GM12891 (cell line): Measurements from ENCODE around the gene CLDN8.

Source experiments
- DNase-seq: peaks from one replicate; pipeline ENCODE4 v3.0.0; 2011; ENCODE audit warnings: low spot score; ENCODE audit not compliant: insufficient read length
- FAIRE-seq: peaks from 2 replicates; lab custom pipeline; 2011; peaks lifted over from hg19 to GRCh38; lab: Jason Lieb, UNC
- PAX5 ChIP-seq: IDR thresholded peaks from 2 replicates; pipeline ENCODE4 v1.6.1; 2011; ENCODE audit warnings: low read length, moderate library complexity, mild to moderate bottlenecking; ENCODE audit not compliant: insufficient read depth, severe bottlenecking
- POLR2A ChIP-seq: IDR thresholded peaks from 2 replicates; pipeline ENCODE4 v1.6.1; 2011; ENCODE audit warnings: low read depth, low read length, control low read depth
- POLR2AphosphoS5 ChIP-seq: IDR thresholded peaks from 2 replicates; pipeline ENCODE4 v1.6.1; 2011; ENCODE audit warnings: low read depth, low read length, control low read depth
- POU2F2 ChIP-seq: IDR thresholded peaks from 2 replicates; pipeline ENCODE4 v1.6.1; 2011; ENCODE audit warnings: low read depth, mild to moderate bottlenecking, control low read depth, low read length, moderate library complexity
- SPI1 ChIP-seq: IDR thresholded peaks from 2 replicates; pipeline ENCODE4 v1.6.1; 2011; ENCODE audit warnings: low read depth, low read length, control low read depth
- TAF1 ChIP-seq: IDR thresholded peaks from 2 replicates; pipeline ENCODE4 v1.6.1; 2011; ENCODE audit warnings: low read depth, low read length, control low read depth

The CLDN8 gene

GRCh38 chr21:30238168-30238567 lies 22.3 kb upstream of the CLDN8 start:
- TF ChIP-seq PAX5: no peak
- TF ChIP-seq POLR2AphosphoS5: no peak
- FAIRE-seq (no peak), DNase-seq (no peak)

GRCh38 chr21:30234643-30235042 lies 18.7 kb upstream of the CLDN8 start:
- no peak for FAIRE-seq
- no peak for DNase-seq
- TF ChIP-seq PAX5 (no peak), POU2F2 (no peak), POLR2A (no peak), SPI1 (no peak), POLR2AphosphoS5 (no peak), TAF1 (no peak)

GRCh38 chr21:30234050-30234449 lies 18.2 kb upstream of the CLDN8 start:
- no peak for TF ChIP-seq POLR2AphosphoS5
- TF ChIP-seq POLR2A: no peak
- no peak for TF ChIP-seq TAF1
- TF ChIP-seq SPI1: no peak
- no peak for TF ChIP-seq PAX5
- no peak for TF ChIP-seq POU2F2
- DNase-seq: no peak
- FAIRE-seq: no peak

DNA sequence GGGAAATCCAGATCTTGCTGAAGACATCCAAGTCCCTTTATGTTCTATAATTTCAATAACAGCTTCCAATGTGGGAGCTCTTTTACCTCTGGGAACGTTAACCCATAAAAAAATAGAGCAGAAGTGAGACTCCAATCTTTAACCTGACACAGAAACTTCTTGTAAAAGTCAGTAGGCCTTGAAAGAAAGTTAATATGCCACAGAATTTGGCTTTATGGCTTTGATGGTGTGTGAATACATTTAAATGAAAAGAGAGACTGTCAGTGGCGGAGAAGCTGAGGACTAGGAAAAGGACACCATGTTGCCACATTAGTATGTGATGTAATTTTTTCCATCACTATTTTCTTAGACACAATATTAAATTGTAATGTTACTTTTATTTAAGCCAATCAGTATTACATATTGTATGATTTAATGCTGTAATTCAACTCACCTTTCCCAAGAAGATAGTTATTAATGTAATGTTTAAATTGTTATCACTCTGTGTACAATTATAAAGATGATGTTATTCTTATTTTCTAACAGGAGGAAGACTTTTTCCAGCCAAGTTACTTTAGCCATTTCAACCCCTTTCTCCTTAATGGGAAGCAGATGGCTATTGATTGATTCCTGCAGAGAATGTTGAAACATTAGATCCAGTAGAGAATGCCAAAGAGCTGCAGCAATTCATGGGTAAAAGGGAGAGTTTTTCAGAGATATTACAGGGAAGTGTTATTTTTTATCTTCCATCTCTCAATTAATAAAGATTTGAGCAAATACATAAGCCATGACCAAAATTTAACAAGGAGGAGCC lies 17.5 kb upstream of the CLDN8 start:
- no peak for FAIRE-seq
- no peak for TF ChIP-seq POLR2AphosphoS5
- no peak for TF ChIP-seq TAF1
- TF ChIP-seq POU2F2: no peak
- no peak for TF ChIP-seq POLR2A
- no peak for TF ChIP-seq SPI1
- TF ChIP-seq PAX5: no peak
- DNase-seq: no peak

GRCh38 chr21:30232011-30232410 lies 16.1 kb upstream of the CLDN8 start:
- TF ChIP-seq TAF1: no peak
- TF ChIP-seq SPI1: no peak
- no peak for TF ChIP-seq POU2F2
- TF ChIP-seq PAX5: no peak
- no peak for TF ChIP-seq POLR2A
- TF ChIP-seq POLR2AphosphoS5: no peak
- DNase-seq (no peak), FAIRE-seq (no peak)

GRCh38 chr21:30227633-30228404 lies 11.9 kb upstream of the CLDN8 start:
- DNase-seq (no peak), FAIRE-seq (no peak)
- TF ChIP-seq POLR2A: no peak
- no peak for TF ChIP-seq SPI1
- no peak for TF ChIP-seq POU2F2
- no peak for TF ChIP-seq TAF1

DNA sequence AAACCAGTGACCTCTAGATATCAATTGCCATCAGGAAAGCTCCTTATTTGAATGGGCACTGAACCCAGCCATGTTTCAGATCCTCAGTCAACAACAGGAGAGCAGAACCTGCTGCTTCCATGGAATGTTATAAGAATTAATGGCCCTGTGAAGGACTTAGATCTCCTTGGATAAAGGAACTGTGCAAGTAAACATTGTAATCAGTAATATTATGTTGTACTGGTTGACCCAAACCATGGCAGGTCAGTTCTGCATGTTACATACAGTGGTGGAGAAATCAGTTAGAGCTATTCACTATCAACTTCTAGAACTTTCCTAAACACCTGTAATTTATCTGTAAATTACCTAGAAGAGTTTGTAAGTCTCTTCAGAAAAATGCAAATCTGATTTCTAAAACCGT lies 11.2 kb upstream of the CLDN8 start:
- TF ChIP-seq POLR2A (no peak), POLR2AphosphoS5 (no peak), SPI1 (no peak), POU2F2 (no peak), TAF1 (no peak), PAX5 (no peak)
- FAIRE-seq (no peak), DNase-seq (no peak)

DNA sequence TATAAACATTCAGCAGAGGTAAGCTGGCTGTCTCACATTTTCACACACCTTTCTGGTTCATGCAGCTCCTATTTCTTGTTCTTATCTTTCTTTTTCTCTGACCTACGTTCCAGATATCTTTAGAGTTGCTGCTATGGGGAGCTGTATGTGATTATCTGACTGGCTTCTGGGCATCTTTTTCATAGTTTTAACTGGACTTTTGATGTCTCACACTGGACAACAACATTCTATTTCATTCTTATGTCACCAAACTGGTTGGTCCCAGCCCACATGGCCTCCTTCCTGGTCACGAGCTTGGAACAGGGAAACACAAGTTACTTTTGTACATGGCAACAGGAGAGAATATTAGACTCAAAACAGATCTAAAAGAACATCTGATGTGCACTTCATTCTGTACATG lies 7.7 kb upstream of the CLDN8 start:
- DNase-seq (no peak), FAIRE-seq (no peak)
- TF ChIP-seq POLR2A: no peak
- no peak for TF ChIP-seq POU2F2
- no peak for TF ChIP-seq TAF1
- no peak for TF ChIP-seq PAX5
- TF ChIP-seq SPI1: no peak
- TF ChIP-seq POLR2AphosphoS5: no peak

DNA sequence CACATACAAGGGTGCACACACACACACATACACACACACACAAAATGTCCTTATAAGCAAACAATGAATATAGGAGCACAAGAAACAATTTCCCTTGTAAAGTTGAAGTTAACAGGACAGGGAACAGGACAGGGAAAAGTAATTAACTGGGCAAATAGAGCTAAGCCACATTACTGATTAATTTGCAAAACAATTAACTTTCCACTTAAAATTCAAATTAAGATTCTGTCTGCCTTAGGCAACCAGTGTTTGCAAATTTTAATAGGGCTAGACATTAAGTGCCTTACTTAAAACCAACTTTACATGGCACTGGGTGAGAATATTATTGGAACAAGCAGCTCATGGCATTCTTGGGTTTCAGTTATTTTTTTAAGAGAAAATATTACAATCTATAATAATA lies 6.8 kb upstream of the CLDN8 start:
- DNase-seq: no peak
- no peak for FAIRE-seq
- TF ChIP-seq POLR2A (no peak), PAX5 (no peak), TAF1 (no peak), POU2F2 (no peak), SPI1 (no peak), POLR2AphosphoS5 (no peak)

DNA sequence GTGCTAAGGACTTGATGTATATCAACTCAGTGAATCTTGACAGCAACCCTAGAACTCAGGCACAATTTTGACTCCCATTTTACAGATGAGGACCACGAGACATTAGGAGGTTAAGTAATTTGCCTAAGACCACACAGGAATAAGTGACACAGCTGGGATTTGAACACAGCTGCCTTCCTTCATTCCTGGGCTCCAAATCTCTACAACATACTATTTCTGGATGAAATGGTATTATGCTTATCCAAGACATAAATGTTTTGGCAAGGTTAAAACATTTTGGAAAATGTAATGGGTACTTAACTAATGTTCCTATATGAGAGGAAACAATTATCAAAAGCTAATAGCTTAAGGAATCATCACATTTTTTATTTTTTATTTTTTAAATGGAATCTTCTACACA lies 4.8 kb downstream of the CLDN8 start:
- FAIRE-seq (no peak), DNase-seq (no peak)
- no peak for TF ChIP-seq TAF1

GRCh38 chr21:30209601-30210000 lies 6.3 kb downstream of the CLDN8 start:
- TF ChIP-seq PAX5 (no peak), POLR2AphosphoS5 (no peak), POLR2A (no peak), TAF1 (no peak), POU2F2 (no peak)
- DNase-seq (no peak), FAIRE-seq (no peak)
